Measurements from ENCODE around the gene ACACA. TPM values are rescaled to one million over a fixed set of nuclear protein-coding genes. Genes with fewer than 3 reads are reported as not detected.

Gene ACACA
- total and polyA plus RNA-seq, 9 donors: 10.9 to 104 (median 37.9) TPM

DNA sequence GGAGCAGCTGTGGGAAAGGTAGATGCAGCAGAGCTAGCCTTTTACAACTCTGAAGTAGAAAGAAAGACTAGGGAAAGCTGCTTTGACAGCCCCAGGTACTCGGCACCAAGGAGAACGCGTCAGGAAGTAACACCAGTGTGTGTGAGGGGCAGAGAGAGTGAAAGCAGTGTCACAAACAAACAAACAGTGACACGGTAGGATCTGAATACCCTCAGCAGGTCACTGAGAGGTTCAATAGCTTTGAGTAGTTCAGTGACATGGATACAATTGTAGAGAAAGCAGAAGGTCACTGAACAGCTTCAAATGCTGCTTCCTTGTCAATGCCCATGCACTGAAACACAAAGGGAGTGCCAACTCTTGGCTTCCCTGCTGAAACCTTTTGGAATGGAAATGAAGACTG is 181.2 kb downstream of the ACACA start:
- intact Hi-C loops (cut with DNase I): no loop called here
- TF ChIP-seq, protein P1, sequence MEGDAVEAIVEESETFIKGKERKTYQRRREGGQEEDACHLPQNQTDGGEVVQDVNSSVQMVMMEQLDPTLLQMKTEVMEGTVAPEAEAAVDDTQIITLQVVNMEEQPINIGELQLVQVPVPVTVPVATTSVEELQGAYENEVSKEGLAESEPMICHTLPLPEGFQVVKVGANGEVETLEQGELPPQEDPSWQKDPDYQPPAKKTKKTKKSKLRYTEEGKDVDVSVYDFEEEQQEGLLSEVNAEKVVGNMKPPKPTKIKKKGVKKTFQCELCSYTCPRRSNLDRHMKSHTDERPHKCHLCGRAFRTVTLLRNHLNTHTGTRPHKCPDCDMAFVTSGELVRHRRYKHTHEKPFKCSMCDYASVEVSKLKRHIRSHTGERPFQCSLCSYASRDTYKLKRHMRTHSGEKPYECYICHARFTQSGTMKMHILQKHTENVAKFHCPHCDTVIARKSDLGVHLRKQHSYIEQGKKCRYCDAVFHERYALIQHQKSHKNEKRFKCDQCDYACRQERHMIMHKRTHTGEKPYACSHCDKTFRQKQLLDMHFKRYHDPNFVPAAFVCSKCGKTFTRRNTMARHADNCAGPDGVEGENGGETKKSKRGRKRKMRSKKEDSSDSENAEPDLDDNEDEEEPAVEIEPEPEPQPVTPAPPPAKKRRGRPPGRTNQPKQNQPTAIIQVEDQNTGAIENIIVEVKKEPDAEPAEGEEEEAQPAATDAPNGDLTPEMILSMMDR (IDR thresholded peaks at IDR 0.05): no peak
- TF ChIP-seq EP300 (IDR thresholded peaks at IDR 0.05) (no peak), POLR2A (IDR thresholded peaks at IDR 0.05) (no peak)
- no peak for DNase-seq
- no peaks in the 10 kb centered on the region for H3K4me1 ChIP-seq (ENCODE audit: insufficient read depth)
- no peak overlapping the region for H3K4me3 ChIP-seq
- no peak overlapping the region for H3K27ac ChIP-seq
- no peaks in the 10 kb centered on the region for H3K9me3 ChIP-seq
- WGBS, 3 donors: 78 to 84% (median 81%) methylated on average over 4 of the region's 4 CpGs
- no peaks in the 10 kb centered on the region for H3K27me3 ChIP-seq
- H3K36me3 ChIP-seq: no peaks in the 10 kb centered on the region

- no peak for DNase-seq
- H3K4me1 ChIP-seq (ENCODE audit: insufficient read depth): no peaks in the 10 kb centered on the region
- WGBS, 3 donors: 92 to 93% (median 93%) methylated on average over 2 of the region's 2 CpGs
- H3K4me3 ChIP-seq: no peak overlapping the region
- no peaks in the 10 kb centered on the region for H3K27me3 ChIP-seq
- no peaks in the 10 kb centered on the region for H3K36me3 ChIP-seq
- H3K9me3 ChIP-seq: no peaks in the 10 kb centered on the region
- intact Hi-C loops (cut with DNase I): no loop called here
- H3K27ac ChIP-seq: no peak overlapping the region
- TF ChIP-seq, protein P1 (IDR thresholded peaks at IDR 0.05): no peak
- no peak for TF ChIP-seq EP300 (IDR thresholded peaks at IDR 0.05)
- TF ChIP-seq POLR2A (IDR thresholded peaks at IDR 0.05): no peak
These were observed 184.8 kb downstream of the ACACA start for GRCh38 chr17:37221865-37222264.

DNA sequence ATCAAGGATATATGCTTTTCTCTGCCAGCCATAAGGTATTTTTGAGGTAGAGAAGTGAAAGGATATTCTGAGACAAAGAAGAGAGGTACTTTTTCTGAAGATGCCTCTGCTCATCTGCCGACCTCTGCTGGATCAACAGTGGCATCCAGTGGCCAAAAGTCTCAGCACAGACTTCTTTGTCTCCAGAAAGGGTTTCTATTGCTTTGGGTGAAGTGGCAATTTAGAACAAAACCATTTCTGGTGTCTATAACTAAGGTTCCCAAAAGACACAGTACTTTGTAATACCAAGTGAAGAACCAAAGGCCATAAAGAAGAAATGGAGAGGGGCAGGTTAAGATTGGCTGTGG is 186.1 kb downstream of the ACACA start:
- 21 to 31% (median 26%) methylated on average over 1 of the region's 1 CpG for WGBS, 3 donors
- H3K9me3 ChIP-seq: no peaks in the 10 kb centered on the region
- no peak overlapping the region for H3K4me3 ChIP-seq
- no peak overlapping the region for H3K27ac ChIP-seq
- H3K36me3 ChIP-seq: no peaks in the 10 kb centered on the region
- no peak for TF ChIP-seq EP300 (IDR thresholded peaks at IDR 0.05)
- TF ChIP-seq, protein P1 (IDR thresholded peaks at IDR 0.05): no peak
- no peak for TF ChIP-seq POLR2A (IDR thresholded peaks at IDR 0.05)
- intact Hi-C loops (cut with DNase I): no loop called here
- H3K4me1 ChIP-seq (ENCODE audit: insufficient read depth): no peaks in the 10 kb centered on the region
- H3K27me3 ChIP-seq: no peaks in the 10 kb centered on the region
- DNase-seq: no peak

- Histone ChIP-seq H3K36me3 (no peaks in the 10 kb centered on the region), H3K4me1 (ENCODE audit: insufficient read depth) (no peaks in the 10 kb centered on the region), H3K9me3 (no peaks in the 10 kb centered on the region), H3K27me3 (no peaks in the 10 kb centered on the region), H3K4me3 (no peak overlapping the region), H3K27ac (no peak overlapping the region)
- TF ChIP-seq, protein P1 (IDR thresholded peaks at IDR 0.05): no peak
- TF ChIP-seq EP300 (IDR thresholded peaks at IDR 0.05) (no peak), POLR2A (IDR thresholded peaks at IDR 0.05) (no peak)
- whole genome bisulfite sequencing, 3 donors: 70 to 84% (median 77%) methylated on average over 5 of the region's 5 CpGs
- intact Hi-C loops (cut with DNase I): no loop called here
- no peak for DNase-seq
These were observed 186.6 kb downstream of the ACACA start for GRCh38 chr17:37219876-37220606.

All from ovary (tissue), 9 donors.